Hematopoietic multipotent progenitor cell (in vitro differentiated cells): ENCODE data around the gene SEPHS2. TPM values are rescaled to one million over a fixed set of nuclear protein-coding genes. Genes with fewer than 3 reads are reported as not detected.
"Not testable (repeated sequence)": the region's sequence is repeated elsewhere in the genome, so short reads cannot be mapped to it uniquely, and the experiment has no call there.

Experiments
- DNase-seq, 3 donors: peaks; one replicate each; pipeline ENCODE4 v3.0.0-alpha.2; 2011 to 2015; ENCODE audit warnings: low read depth in 2 of 3, low spot score in 2 of 3
- small RNA-seq: library from RNA; depleted of rRNA; stranded (forward); fragments of <200 nt; gene quantifications from one replicate; pipeline ENCODE3, GENCODE V24; 2012
- total RNA-seq: library from RNA; depleted of rRNA; stranded (reverse); fragments of >200 nt; gene quantifications from one replicate; pipeline ENCODE4 v1.2.3, GENCODE V29; 2012

Gene SEPHS2
- total RNA-seq, 1 donor: 18.9 TPM

- DNase-seq: no peak
Measured at GRCh38 chr16:30399435-30400186, 46.1 kb downstream of the SEPHS2 start.

GRCh38 chr16:30398661-30399434 is 46.8 kb downstream of the SEPHS2 start:
- no peak for DNase-seq

GRCh38 chr16:30397776-30398660 is 47.7 kb downstream of the SEPHS2 start:
- no peak for DNase-seq

GRCh38 chr16:30397056-30397455 is 48.6 kb downstream of the SEPHS2 start:
- DNase-seq: no peak

GRCh38 chr16:30396627-30397026 is 49.0 kb downstream of the SEPHS2 start:
- DNase-seq: not testable (repeated sequence)

GRCh38 chr16:30395992-30396585 is 49.6 kb downstream of the SEPHS2 start:
- no peak for DNase-seq

- DNase-seq: peak in 2 of 3 donors; percentile 87
Measured at GRCh38 chr16:30395155-30395991, 50.3 kb downstream of the SEPHS2 start, which contains the start of gene ZNF48. TSS of gene ZNF48 (plus strand) at chr16:30395420. CDS start at chr16:30395795, 375 bp downstream.

- no peak for DNase-seq
Measured at GRCh38 chr16:30394592-30395154, 51.0 kb downstream of the SEPHS2 start.

Small RNA genes lying within 50 kb of the gene (small RNA-seq; reads per million reads assigned to genes)
- gene RF00019 (not detected), gene RF00406 (4.8 reads per million, percentile 87 among the genes with 10 or more reads in this experiment), gene RNU7-61P (not detected)

Other genes starting within 250 kb of the SEPHS2 start
- 12.1 TPM for gene SULT1A3, start 246.6 kb downstream of the SEPHS2 start, total RNA-seq
- 1.9 TPM for gene NPIPB13, start 197.4 kb downstream of the SEPHS2 start, total RNA-seq
- 18.6 TPM for gene CD2BP2, start 90.6 kb downstream of the SEPHS2 start, total RNA-seq
- 40.9 TPM for gene TBC1D10B, start 75.4 kb downstream of the SEPHS2 start, total RNA-seq
- gene MYL11, start 71.1 kb downstream of the SEPHS2 start, total RNA-seq: 9.2 TPM
- 38.2 TPM for gene SEPTIN1, start 63.3 kb downstream of the SEPHS2 start, total RNA-seq
- gene ZNF48, start 50.5 kb downstream of the SEPHS2 start, total RNA-seq: 17.8 TPM
- gene ZNF771, start 38.3 kb downstream of the SEPHS2 start, total RNA-seq: 9.2 TPM
- gene DCTPP1, start 15.8 kb downstream of the SEPHS2 start, total RNA-seq: 40.4 TPM
- gene ITGAL, start 26.9 kb upstream of the SEPHS2 start, total RNA-seq: 29.4 TPM
- 49.3 TPM for gene ZNF768, start 80.7 kb upstream of the SEPHS2 start, total RNA-seq
- 20.7 TPM for gene ZNF747, start 89.0 kb upstream of the SEPHS2 start, total RNA-seq
- gene ZNF764, start 112.5 kb upstream of the SEPHS2 start, total RNA-seq: 16.7 TPM
- gene ZNF688, start 125.8 kb upstream of the SEPHS2 start, total RNA-seq: 12.1 TPM
- gene ZNF785, start 139.8 kb upstream of the SEPHS2 start, total RNA-seq: 15.3 TPM
- gene ZNF689, start 164.5 kb upstream of the SEPHS2 start, total RNA-seq: 16.4 TPM
- 42.3 TPM for gene PRR14, start 205.1 kb upstream of the SEPHS2 start, total RNA-seq
- 65.2 TPM for gene FBRS, start 212.6 kb upstream of the SEPHS2 start, total RNA-seq